Suprapubic skin (tissue), 4 donors: ENCODE results near the gene MCM5.

Source experiments
- CTCF ChIP-seq, 2 donors: fragments of 200-600 bp in 1 of 2; fragments of 450-650 bp in 1 of 2; sonication (generic) in 1 of 2; IDR thresholded peaks; one replicate each; pipeline ENCODE4 v1.5.1; 2016 to 2019; ENCODE audit warnings: antibody characterized with exemption in 2 of 2, mild to moderate bottlenecking in 1 of 2, moderate library complexity in 1 of 2
- EP300 ChIP-seq: sonication (generic); formaldehyde crosslinking; IDR thresholded peaks from one replicate; pipeline ENCODE4 v1.6.1; 2017; ENCODE audit warnings: antibody characterized with exemption
- POLR2A ChIP-seq, 2 donors: fragments of 450-650 bp; IDR thresholded peaks; one replicate each; pipeline ENCODE4 v1.6.1; 2017; ENCODE audit warnings: antibody characterized with exemption in 2 of 2, mild to moderate bottlenecking in 2 of 2, moderate library complexity in 2 of 2
- POLR2AphosphoS5 ChIP-seq, 3 donors: sonication (generic); formaldehyde crosslinking; IDR thresholded peaks; one replicate each; pipeline ENCODE4 v1.6.1; 2017; ENCODE audit warnings: antibody characterized with exemption in 3 of 3

GRCh38 chr22:35462498-35463230 is 62.7 kb downstream of the MCM5 start:
- no peak for TF ChIP-seq CTCF (IDR thresholded peaks at IDR 0.05)
- no peak for TF ChIP-seq POLR2A (IDR thresholded peaks at IDR 0.05)
- TF ChIP-seq EP300: no peak
- no peak for TF ChIP-seq POLR2AphosphoS5 (IDR thresholded peaks at IDR 0.05)
